Fibroblast of villous mesenchyme (primary cell): ENCODE data around the gene SLC25A34. TPM values are rescaled to one million over a fixed set of nuclear protein-coding genes. Genes with fewer than 3 reads are reported as not detected.

Experiments
- DNase-seq: peaks from one replicate; pipeline ENCODE4 v3.0.0-alpha.2; 2010; ENCODE audit warnings: low read depth
- H3K4me3 ChIP-seq: 2 replicates; pipeline ENCODE4 v1.5.1; 2011; ENCODE audit warnings: low read depth, mild to moderate bottlenecking, low read length
- CTCF ChIP-seq: IDR thresholded peaks from 2 replicates; pipeline ENCODE4 v1.5.1; 2012; ENCODE audit warnings: low read depth, mild to moderate bottlenecking, low read length; ENCODE audit not compliant: insufficient read depth
- total RNA-seq: library from RNA; depleted of rRNA; stranded (reverse); fragments of >200 nt; gene quantifications from 2 replicates; pipeline ENCODE4 v1.2.3, GENCODE V29; 2012

The SLC25A34 gene
- total RNA-seq, 1 donor, result 0.43 TPM

- DNase-seq, result no peak
- TF ChIP-seq CTCF, result no peak
- H3K4me3 ChIP-seq, result no peak overlapping the region
Measured at GRCh38 chr1:15732686-15733081, 3.4 kb upstream of the SLC25A34 start.

- no peak overlapping the region for H3K4me3 ChIP-seq
- DNase-seq, result no peak
- no peak for TF ChIP-seq CTCF
Measured at GRCh38 chr1:15733218-15733725, 2.8 kb upstream of the SLC25A34 start.

GRCh38 chr1:15733726-15734226 is 2.3 kb upstream of the SLC25A34 start:
- TF ChIP-seq CTCF, result no peak
- no peak for DNase-seq
- no peak overlapping the region for H3K4me3 ChIP-seq

DNA sequence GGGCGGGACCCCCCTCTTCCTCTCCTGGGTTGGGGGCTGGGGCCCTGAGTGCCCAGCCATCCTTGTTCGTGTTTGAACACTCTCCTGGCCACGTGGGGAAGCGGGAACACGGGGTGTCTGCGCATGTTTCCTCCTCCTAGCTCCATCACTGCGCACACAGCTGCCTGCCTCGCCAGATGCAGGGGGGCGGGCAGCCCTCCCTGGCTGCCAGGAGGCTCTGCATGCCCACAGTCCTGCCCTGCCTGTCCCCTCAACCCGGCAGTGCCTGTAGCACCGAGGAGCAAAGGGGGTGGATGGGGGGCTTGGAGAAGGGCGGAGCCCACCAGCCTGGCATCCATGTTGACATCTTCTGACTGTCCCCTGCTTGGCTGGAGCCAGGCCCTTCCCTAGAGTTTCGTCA is 1.8 kb upstream of the SLC25A34 start:
- H3K4me3 ChIP-seq, result no peak overlapping the region
- DNase-seq, result no peak
- no peak for TF ChIP-seq CTCF

DNA sequence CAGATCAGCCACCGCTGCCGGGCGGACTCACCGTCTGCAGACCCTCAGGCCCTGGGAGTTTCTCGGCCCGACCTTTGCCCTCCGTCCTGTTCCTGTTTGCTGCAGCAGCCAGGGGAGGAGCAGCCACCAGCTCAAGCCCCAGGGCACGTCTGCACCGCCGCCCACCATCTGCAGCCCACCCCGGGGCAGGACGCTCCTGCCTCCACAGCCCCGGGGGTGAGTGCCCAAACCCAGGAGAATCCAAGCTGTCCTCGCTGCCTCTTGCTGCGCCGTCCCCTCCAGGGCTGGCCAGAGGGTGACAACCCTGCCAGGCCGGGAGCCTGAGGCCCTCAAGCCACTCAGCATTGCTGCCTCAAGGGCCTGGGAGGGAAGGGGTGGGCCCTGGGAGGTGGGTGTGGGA is 1.2 kb upstream of the SLC25A34 start:
- no peak overlapping the region for H3K4me3 ChIP-seq
- TF ChIP-seq CTCF, result no peak
- DNase-seq, result no peak

GRCh38 chr1:15735304-15736037 is 587 bp upstream of the SLC25A34 start:
- no peak overlapping the region for H3K4me3 ChIP-seq
- no peak for TF ChIP-seq CTCF
- no peak for DNase-seq

GRCh38 chr1:15736892-15737261 is 819 bp downstream of the SLC25A34 start:
- TF ChIP-seq CTCF, result no peak
- no peak for DNase-seq

More at GRCh38 chr1:15736892-15737261, 819 bp downstream of the SLC25A34 start:
- no peak overlapping the region for H3K4me3 ChIP-seq
